ENCODE results near the gene KRTAP10-4.
"Not testable (repeated sequence)": the region's sequence is repeated elsewhere in the genome, so short reads cannot be mapped to it uniquely, and the experiment has no call there.

The KRTAP10-4 gene

DNA sequence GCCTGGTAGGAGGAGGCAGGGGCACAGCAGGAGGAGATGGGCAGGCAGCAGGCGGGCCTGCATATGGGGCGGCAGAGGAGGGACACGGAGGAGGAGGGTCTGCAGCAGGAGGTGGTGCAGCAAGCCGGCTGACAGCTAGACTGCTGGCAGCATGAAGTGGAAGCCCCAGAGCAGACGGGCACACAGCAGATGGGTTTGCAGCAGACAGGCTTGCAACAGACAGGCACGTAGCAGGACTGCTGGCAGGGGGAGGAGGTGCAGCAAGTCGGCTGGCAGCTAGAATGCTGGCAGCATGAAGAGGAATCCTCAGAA, 6.3 kb downstream of the KRTAP10-4 start:
- DNase-seq: no peak
- Histone ChIP-seq H3K4ac (ENCODE audit: low read depth in 1 of 2, low read length in 2 of 2) (no peak overlapping the region), H4K8ac (ENCODE audit: low read length) (no peak overlapping the region), H3K36me3 (ENCODE audit: control insufficient read depth in 1 of 2, insufficient read depth in 2 of 2, low read depth in 1 of 2, low read length in 2 of 2) (no peaks in the 10 kb centered on the region), H3K4me1 (ENCODE audit: control insufficient read depth, insufficient read depth, low read depth, low read length) (no peaks in the 10 kb centered on the region), H2AK5ac (ENCODE audit: low read length, severe bottlenecking) (no peak overlapping the region), H2BK120ac (ENCODE audit: low read depth, low read length) (no peak overlapping the region), H3K27ac (ENCODE audit: low read length, poor library complexity, severe bottlenecking) (no peak overlapping the region), H3K9ac (ENCODE audit: low read length) (no peak overlapping the region), H3K9me3 (ENCODE audit: control insufficient read depth, low read length) (peaks cover 34% of the 10 kb centered on the region), H2BK15ac (ENCODE audit: low read depth, poor library complexity, severe bottlenecking) (no peak overlapping the region), H2BK5ac (ENCODE audit: low read depth, low read length, poor library complexity, severe bottlenecking) (no peak overlapping the region), H3K4me2 (ENCODE audit: low read length, poor library complexity, severe bottlenecking) (no peak overlapping the region), H3K18ac (ENCODE audit: low read depth in 1 of 2, low read length in 2 of 2) (no peak overlapping the region), H2BK12ac (ENCODE audit: low read length in 2 of 2) (no peak overlapping the region), H4K91ac (ENCODE audit: low read length) (no peak overlapping the region), H3K27me3 (ENCODE audit: control insufficient read depth in 1 of 2, insufficient read depth in 1 of 2, low read length in 2 of 2) (no peaks in the 10 kb centered on the region), H3K79me1 (replicated peaks; ENCODE audit: low read length, poor library complexity, severe bottlenecking) (no peaks in the 10 kb centered on the region), H3K4me3 (ENCODE audit: insufficient read depth in 1 of 2, low read depth in 1 of 2, low read length in 2 of 2) (no peak overlapping the region), H3K14ac (ENCODE audit: low read length in 2 of 2) (no peak overlapping the region), H3K23ac (ENCODE audit: low read length in 2 of 2) (no peak overlapping the region), H2AFZ (ENCODE audit: low read depth, low read length) (no peak overlapping the region)
- 85% methylated on average over 7 of the region's 7 CpGs for WGBS

DNA sequence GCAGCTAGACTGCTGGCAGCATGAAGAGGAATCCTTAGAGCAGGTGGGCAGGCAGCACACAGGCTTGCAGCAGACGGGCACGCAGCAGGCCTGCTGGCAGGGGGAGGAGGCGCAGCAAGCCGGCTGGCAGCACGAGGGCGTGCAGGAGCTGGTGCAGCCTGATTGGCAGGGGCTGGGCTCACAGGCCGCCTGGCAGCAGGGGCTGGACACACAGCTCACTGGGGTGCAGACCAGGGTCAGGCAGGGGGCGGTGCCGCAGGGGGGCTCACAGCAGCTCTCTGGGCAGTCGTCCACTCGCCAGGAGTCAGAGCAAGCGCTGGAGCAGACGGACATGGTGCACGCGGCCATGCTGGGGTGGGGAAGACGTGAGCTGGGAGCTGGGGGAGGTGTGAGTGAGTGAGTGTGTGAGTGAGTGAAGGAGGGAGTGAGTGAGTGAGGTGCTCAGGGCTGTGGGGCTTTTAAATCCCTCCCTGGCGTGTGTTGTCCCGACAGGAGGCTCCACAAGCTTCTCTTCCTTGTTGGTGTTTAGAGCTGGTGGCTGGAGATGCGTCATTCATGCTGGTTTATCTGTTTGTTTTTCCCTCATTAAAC, 6.8 kb downstream of the KRTAP10-4 start, which contains the start of gene KRTAP10-5:
Gene KRTAP10-5 (minus strand): TSS at position 374 of the 591 bp plus-strand sequence. CDS start 26 bp downstream, at position 348.
- 75% methylated on average over 19 of the region's 19 CpGs for WGBS
- peaks cover 35% of the 10 kb centered on the region for H3K9me3 ChIP-seq (ENCODE audit: control insufficient read depth, low read length)
- H4K91ac ChIP-seq (ENCODE audit: low read length); H2BK120ac ChIP-seq (ENCODE audit: low read depth, low read length); H3K27me3 ChIP-seq (ENCODE audit: control insufficient read depth in 1 of 2, insufficient read depth in 1 of 2, low read length in 2 of 2); H3K27ac ChIP-seq (ENCODE audit: low read length, poor library complexity, severe bottlenecking); H3K4me1 ChIP-seq (ENCODE audit: control insufficient read depth, insufficient read depth, low read depth, low read length); H3K4ac ChIP-seq (ENCODE audit: low read depth in 1 of 2, low read length in 2 of 2); H3K9ac ChIP-seq (ENCODE audit: low read length); H2BK5ac ChIP-seq (ENCODE audit: low read depth, low read length, poor library complexity, severe bottlenecking); DNase-seq; H4K8ac ChIP-seq (ENCODE audit: low read length); H3K23ac ChIP-seq (ENCODE audit: low read length in 2 of 2); H3K36me3 ChIP-seq (ENCODE audit: control insufficient read depth in 1 of 2, insufficient read depth in 2 of 2, low read depth in 1 of 2, low read length in 2 of 2); H2BK12ac ChIP-seq (ENCODE audit: low read length in 2 of 2); H3K14ac ChIP-seq (ENCODE audit: low read length in 2 of 2); H3K79me1 ChIP-seq (replicated peaks; ENCODE audit: low read length, poor library complexity, severe bottlenecking); H2AFZ ChIP-seq (ENCODE audit: low read depth, low read length); H3K4me2 ChIP-seq (ENCODE audit: low read length, poor library complexity, severe bottlenecking); H2AK5ac ChIP-seq (ENCODE audit: low read length, severe bottlenecking); H2BK15ac ChIP-seq (ENCODE audit: low read depth, poor library complexity, severe bottlenecking); H3K18ac ChIP-seq (ENCODE audit: low read depth in 1 of 2, low read length in 2 of 2): not testable (repeated sequence)
- H3K4me3 ChIP-seq (ENCODE audit: insufficient read depth in 1 of 2, low read depth in 1 of 2, low read length in 2 of 2): peak within 1 kb of the TSS in 1 of 2 experiments; percentile 21

DNA sequence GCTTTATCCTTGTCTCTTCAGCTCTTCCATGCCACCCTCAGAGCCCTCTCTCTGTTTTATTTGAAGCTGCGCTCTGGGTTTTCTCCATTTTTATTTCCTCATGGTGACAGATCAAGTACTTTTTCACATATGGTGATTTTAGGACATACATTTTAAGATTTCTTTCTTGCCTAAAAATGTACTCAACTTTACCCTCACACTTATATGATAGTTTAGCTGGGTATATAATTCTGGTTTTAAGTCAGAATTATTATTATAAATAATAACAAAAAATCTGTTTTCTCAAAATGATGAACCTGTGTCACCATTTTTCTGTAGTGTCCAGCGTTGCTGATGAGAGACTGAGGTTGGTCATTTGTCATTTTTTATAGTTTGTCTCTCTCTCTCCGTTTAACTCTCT, 7.6 kb downstream of the KRTAP10-4 start:
- Histone ChIP-seq H4K91ac (ENCODE audit: low read length) (no peak overlapping the region), H3K79me1 (replicated peaks; ENCODE audit: low read length, poor library complexity, severe bottlenecking) (no peaks in the 10 kb centered on the region), H3K23ac (ENCODE audit: low read length in 2 of 2) (no peak overlapping the region), H3K27me3 (ENCODE audit: control insufficient read depth in 1 of 2, insufficient read depth in 1 of 2, low read length in 2 of 2) (no peaks in the 10 kb centered on the region), H3K4ac (ENCODE audit: low read depth in 1 of 2, low read length in 2 of 2) (no peak overlapping the region), H4K8ac (ENCODE audit: low read length) (no peak overlapping the region), H3K36me3 (ENCODE audit: control insufficient read depth in 1 of 2, insufficient read depth in 2 of 2, low read depth in 1 of 2, low read length in 2 of 2) (no peaks in the 10 kb centered on the region), H3K4me1 (ENCODE audit: control insufficient read depth, insufficient read depth, low read depth, low read length) (no peaks in the 10 kb centered on the region), H3K18ac (ENCODE audit: low read depth in 1 of 2, low read length in 2 of 2) (no peak overlapping the region), H2BK5ac (ENCODE audit: low read depth, low read length, poor library complexity, severe bottlenecking) (no peak overlapping the region), H3K4me3 (ENCODE audit: insufficient read depth in 1 of 2, low read depth in 1 of 2, low read length in 2 of 2) (no peak overlapping the region), H2AK5ac (ENCODE audit: low read length, severe bottlenecking) (no peak overlapping the region), H2BK12ac (ENCODE audit: low read length in 2 of 2) (no peak overlapping the region), H3K4me2 (ENCODE audit: low read length, poor library complexity, severe bottlenecking) (no peak overlapping the region), H3K27ac (ENCODE audit: low read length, poor library complexity, severe bottlenecking) (no peak overlapping the region), H2AFZ (ENCODE audit: low read depth, low read length) (no peak overlapping the region), H3K9ac (ENCODE audit: low read length) (no peak overlapping the region), H2BK15ac (ENCODE audit: low read depth, poor library complexity, severe bottlenecking) (no peak overlapping the region), H3K14ac (ENCODE audit: low read length in 2 of 2) (no peak overlapping the region), H2BK120ac (ENCODE audit: low read depth, low read length) (no peak overlapping the region), H3K9me3 (ENCODE audit: control insufficient read depth, low read length) (peaks cover 38% of the 10 kb centered on the region)
- DNase-seq: no peak
- 64% methylated on average over 1 of the region's 3 CpGs for WGBS

GRCh38 chr21:44582055-44582454, 8.5 kb downstream of the KRTAP10-4 start:
- H3K27ac ChIP-seq (ENCODE audit: low read length, poor library complexity, severe bottlenecking): no peak overlapping the region
- no peak overlapping the region for H2BK12ac ChIP-seq (ENCODE audit: low read length in 2 of 2)
- no peak overlapping the region for H2BK120ac ChIP-seq (ENCODE audit: low read depth, low read length)
- H3K18ac ChIP-seq (ENCODE audit: low read depth in 1 of 2, low read length in 2 of 2): no peak overlapping the region
- no peaks in the 10 kb centered on the region for H3K27me3 ChIP-seq (ENCODE audit: control insufficient read depth in 1 of 2, insufficient read depth in 1 of 2, low read length in 2 of 2)
- H2AFZ ChIP-seq (ENCODE audit: low read depth, low read length): no peak overlapping the region
- no peak overlapping the region for H3K4ac ChIP-seq (ENCODE audit: low read depth in 1 of 2, low read length in 2 of 2)
- DNase-seq: no peak
- no peak overlapping the region for H2BK5ac ChIP-seq (ENCODE audit: low read depth, low read length, poor library complexity, severe bottlenecking)
- H3K79me1 ChIP-seq (replicated peaks; ENCODE audit: low read length, poor library complexity, severe bottlenecking): no peaks in the 10 kb centered on the region
- no peak overlapping the region for H3K9ac ChIP-seq (ENCODE audit: low read length)
- WGBS: 81% methylated on average over 12 of the region's 15 CpGs
- H3K14ac ChIP-seq (ENCODE audit: low read length in 2 of 2): no peak overlapping the region
- peaks cover 32% of the 10 kb centered on the region for H3K9me3 ChIP-seq (ENCODE audit: control insufficient read depth, low read length)
- H3K4me1 ChIP-seq (ENCODE audit: control insufficient read depth, insufficient read depth, low read depth, low read length): no peaks in the 10 kb centered on the region
- no peak overlapping the region for H3K23ac ChIP-seq (ENCODE audit: low read length in 2 of 2)
- no peak overlapping the region for H4K91ac ChIP-seq (ENCODE audit: low read length)
- H3K4me3 ChIP-seq (ENCODE audit: insufficient read depth in 1 of 2, low read depth in 1 of 2, low read length in 2 of 2): no peak overlapping the region
- no peak overlapping the region for H2AK5ac ChIP-seq (ENCODE audit: low read length, severe bottlenecking)
- no peak overlapping the region for H3K4me2 ChIP-seq (ENCODE audit: low read length, poor library complexity, severe bottlenecking)
- no peaks in the 10 kb centered on the region for H3K36me3 ChIP-seq (ENCODE audit: control insufficient read depth in 1 of 2, insufficient read depth in 2 of 2, low read depth in 1 of 2, low read length in 2 of 2)
- H2BK15ac ChIP-seq (ENCODE audit: low read depth, poor library complexity, severe bottlenecking): no peak overlapping the region
- no peak overlapping the region for H4K8ac ChIP-seq (ENCODE audit: low read length)

Measured in mesenchymal stem cell (in vitro differentiated cells and primary cell).